Measurements from ENCODE around the gene KCNQ1.

The KCNQ1 gene

DNA sequence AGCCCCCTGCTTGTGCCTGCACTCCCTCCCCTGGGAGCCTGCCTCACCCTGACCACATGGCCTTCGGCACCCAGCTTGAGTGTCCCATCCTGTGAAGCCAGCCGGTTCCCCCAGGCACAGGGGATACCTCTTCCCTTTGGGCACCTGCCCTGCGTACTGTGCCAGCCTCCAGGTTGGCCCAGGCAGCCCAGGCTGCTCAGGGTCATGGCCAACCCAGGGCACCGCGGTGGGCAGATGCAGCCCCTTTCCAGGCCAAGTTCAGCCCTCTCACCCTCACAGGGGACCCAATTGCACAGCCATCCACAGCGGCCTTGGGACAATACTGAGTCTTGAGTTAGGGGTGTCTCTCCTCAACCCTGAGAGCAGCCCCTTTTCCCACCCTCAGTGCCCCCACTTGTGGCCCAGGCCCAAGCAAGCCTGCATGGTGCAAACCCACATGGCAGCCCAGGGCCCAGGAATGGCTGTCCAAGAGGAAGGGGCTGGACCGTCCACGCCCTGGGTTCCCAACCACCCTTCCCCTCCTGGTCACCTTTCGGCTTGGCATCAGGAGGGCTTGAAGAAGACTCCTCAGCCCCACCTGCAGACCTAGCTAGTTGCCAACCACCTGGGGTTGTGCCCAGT, 353.0 kb downstream of the KCNQ1 start:
- DNase-seq (ENCODE audit: low read depth): no peak
- H3K4me3 ChIP-seq (ENCODE audit: control insufficient read depth, low read depth, low read length): no peak overlapping the region
- TF ChIP-seq, protein P1, sequence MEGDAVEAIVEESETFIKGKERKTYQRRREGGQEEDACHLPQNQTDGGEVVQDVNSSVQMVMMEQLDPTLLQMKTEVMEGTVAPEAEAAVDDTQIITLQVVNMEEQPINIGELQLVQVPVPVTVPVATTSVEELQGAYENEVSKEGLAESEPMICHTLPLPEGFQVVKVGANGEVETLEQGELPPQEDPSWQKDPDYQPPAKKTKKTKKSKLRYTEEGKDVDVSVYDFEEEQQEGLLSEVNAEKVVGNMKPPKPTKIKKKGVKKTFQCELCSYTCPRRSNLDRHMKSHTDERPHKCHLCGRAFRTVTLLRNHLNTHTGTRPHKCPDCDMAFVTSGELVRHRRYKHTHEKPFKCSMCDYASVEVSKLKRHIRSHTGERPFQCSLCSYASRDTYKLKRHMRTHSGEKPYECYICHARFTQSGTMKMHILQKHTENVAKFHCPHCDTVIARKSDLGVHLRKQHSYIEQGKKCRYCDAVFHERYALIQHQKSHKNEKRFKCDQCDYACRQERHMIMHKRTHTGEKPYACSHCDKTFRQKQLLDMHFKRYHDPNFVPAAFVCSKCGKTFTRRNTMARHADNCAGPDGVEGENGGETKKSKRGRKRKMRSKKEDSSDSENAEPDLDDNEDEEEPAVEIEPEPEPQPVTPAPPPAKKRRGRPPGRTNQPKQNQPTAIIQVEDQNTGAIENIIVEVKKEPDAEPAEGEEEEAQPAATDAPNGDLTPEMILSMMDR (IDR thresholded peaks at IDR 0.05; ENCODE audit: control insufficient read depth, insufficient read depth, low read depth, low read length, missing control alignments): no peak

DNA sequence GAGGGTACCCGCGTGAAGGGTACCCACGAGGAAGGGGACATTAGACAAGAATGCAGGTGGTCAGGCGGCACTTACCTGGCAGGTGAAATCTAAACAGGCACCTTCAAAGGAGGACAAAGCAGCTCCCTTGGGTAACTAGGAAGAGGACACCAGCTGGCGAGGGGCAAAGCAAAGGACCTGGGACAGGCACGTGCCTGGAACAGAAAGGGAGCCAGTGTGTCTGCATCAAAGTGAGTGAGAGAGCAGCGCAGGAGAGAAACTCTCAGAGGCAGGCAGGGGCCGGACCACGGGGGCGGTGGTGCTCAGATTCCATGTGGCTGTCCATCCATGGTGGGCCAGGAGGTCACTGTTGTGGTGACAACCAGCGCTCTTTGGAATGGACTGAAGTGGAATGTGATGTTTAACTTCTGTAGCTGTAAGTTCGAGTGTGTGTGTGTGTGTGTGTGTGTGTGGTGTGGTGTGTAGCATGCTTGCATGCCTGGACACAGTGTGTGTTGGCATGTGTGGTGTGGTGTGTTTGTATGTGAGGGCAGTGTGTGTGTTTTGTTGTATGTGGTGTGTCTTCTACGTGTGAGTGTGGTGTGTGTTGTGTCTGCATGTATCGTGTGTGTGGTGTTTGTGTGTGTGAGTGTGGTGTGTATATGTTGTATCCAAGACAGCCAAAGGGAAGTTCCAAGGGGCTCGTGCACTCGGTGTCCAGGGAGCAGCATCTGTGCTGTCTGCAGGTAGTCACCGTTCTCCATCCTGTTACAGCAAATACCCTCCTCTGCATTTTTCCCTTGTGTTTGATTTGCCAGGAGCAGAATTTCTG, 354.3 kb downstream of the KCNQ1 start:
- DNase-seq (ENCODE audit: low read depth): no peak
- no peak overlapping the region for H3K4me3 ChIP-seq (ENCODE audit: control insufficient read depth, low read depth, low read length)
- TF ChIP-seq, protein P1 (IDR thresholded peaks at IDR 0.05; ENCODE audit: control insufficient read depth, insufficient read depth, low read depth, low read length, missing control alignments): no peak

DNA sequence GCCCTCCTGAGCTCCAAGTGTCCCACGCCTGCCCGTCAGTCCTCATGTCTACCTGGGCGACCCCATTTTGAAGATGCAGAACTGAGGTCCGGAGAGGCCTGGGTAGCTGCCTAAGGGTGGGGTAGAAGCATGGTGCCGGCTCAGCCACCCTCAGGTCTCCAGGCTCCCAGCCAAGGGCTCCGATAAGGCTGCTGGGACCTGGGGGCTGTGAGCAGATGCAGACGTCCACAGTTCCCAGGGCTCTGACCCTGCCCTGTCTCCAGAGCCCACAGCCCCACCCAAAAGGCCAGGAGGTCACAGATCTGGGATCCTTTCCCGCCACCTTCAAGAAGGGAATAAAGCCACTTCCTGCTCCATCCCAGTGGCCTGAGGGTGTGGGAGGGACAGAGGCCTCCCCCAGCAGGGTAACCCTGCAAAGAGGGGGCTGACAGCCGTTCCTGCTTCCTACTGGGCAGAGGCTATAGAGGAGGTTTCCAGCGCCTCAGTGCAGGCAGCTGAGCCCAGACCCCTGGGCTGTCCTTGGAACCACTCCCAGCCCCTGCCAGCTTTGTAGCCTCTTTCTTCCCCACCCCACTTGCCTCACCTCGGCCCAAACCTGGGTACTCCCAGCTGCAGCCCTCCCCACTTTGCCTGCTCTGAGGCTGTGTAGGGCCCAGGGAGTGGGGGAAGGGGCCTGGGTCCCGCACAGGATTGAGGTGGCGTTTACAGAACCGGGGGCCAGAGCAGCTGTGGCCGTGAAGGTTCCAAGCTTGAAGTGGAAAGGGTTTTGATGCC, 355.3 kb downstream of the KCNQ1 start:
- H3K4me3 ChIP-seq (ENCODE audit: control insufficient read depth, low read depth, low read length): no peak overlapping the region
- DNase-seq (ENCODE audit: low read depth): no peak
- TF ChIP-seq, protein P1 (IDR thresholded peaks at IDR 0.05; ENCODE audit: control insufficient read depth, insufficient read depth, low read depth, low read length, missing control alignments): no peak

DNA sequence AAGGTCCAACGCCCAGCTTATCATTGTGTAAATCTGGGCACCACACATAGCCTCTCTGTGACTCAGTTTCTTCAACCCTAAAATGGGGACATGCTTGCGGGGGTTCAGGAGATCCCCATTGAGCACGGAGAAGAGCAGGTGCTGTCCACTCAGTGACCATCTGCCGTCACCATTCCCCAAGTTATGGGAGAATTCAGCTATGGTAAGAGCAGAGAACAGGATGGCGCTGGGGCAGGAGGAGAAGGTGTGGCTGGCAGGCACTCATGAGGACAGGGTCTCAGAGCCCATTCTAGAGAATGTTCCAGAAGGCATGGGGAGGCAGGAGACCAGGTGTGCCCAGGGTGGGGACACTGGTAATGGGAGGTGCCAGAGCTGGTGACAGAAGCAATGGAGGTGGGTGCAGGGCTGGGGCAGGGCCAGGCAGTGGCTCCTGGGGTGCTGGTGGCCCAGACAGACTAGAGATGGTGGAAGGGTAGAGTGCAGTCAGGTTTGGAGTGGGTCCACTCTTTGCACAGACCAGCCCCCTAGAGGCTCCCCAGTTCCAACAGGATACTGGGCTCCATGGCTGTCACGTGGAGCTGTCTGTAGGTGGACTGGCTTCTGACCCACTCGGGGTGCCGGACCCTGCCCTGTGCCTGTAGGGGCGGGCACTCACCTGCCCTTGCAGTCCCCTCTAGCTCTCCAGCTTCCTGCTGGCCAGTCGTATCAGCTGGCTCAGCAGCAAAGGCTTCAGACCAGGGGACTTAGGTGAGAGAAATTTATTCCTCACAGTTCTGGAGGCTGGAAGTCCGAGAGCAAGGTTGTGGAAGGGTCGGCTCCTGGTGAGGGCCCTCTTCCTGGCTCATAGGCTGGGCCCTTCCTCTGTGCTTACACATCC, 356.1 kb downstream of the KCNQ1 start:
- H3K4me3 ChIP-seq (ENCODE audit: control insufficient read depth, low read depth, low read length): no peak overlapping the region
- no peak for DNase-seq (ENCODE audit: low read depth)
- TF ChIP-seq, protein P1 (IDR thresholded peaks at IDR 0.05; ENCODE audit: control insufficient read depth, insufficient read depth, low read depth, low read length, missing control alignments): no peak

DNA sequence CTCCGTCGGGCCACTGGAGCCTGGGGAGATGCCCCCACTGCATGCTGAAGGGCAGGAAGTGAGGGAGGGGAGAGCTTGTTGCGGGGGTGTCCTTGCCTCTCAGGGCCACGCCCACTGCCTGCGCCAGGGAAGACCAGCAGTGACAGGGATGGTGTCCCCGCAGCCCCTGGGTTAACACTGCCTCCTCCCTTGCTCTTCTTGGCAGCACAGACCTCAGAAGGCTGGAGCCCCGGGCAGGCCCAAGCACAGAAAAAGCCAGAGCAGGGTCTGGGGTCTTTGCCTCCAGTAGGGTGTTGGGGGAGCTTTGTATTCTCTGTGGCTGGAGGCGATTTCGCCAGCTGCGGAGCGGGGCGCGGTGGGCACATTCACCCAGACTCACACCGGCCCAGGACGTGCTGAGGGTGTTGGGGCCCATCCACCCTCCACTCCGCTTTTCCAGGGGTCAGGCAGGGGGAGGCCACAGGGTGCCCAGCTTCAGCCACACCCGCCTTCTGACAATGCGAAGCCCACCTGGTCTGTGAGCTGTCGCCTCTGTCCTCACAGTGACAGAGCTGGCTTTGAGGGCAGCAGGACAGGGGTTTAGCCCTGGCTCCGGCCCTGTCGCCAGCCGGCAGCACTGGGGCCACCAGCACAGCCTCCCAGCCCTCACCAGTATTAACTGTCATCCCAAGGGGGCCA, 357.0 kb downstream of the KCNQ1 start:
- DNase-seq (ENCODE audit: low read depth): no peak
- no peak overlapping the region for H3K4me3 ChIP-seq (ENCODE audit: control insufficient read depth, low read depth, low read length)
- TF ChIP-seq, protein P1 (IDR thresholded peaks at IDR 0.05; ENCODE audit: control insufficient read depth, insufficient read depth, low read depth, low read length, missing control alignments): no peak
